Measurements from ENCODE around the gene PGGT1B.
"Not testable (repeated sequence)": the region's sequence is repeated elsewhere in the genome, so short reads cannot be mapped to it uniquely, and the experiment has no call there.

Gene PGGT1B

DNA sequence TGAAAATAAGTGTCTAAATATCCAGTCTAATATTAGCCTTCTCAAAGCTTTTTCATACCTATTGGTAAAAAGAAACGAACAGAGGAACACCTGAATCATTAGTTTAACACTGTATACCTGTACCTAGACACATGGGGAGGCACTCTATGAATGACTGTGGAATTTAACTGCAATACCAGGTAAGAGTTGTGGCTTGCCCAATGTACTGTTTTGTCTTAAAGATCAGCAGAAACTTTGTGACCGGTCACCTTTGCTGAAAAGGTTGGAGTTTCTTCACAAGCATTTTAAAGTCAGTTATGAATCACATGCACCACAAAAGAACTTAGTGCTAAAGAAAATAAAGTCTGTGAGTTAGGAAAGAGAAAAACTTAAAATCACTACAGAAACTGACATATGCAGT lies 2.4 kb downstream of the PGGT1B start:
- no peak for DNase-seq (ENCODE audit: low spot score)

DNA sequence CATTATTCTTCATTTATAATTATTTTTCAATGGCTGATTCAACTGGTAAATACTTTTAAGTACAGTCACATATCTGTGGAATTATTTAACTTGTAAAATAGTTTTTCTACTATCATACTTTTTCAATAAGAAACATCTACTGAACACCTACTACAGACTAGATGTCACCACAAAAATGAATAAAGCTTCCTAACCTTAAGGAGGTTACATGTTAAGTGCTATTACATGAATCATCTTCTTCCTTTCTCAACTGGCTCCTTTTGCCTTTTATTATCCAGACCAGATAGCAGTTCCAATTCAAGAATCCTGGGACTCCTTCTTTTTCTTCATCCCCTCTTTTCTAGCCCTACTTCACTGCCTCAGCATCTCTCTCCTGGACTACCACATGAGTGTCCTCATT lies 4.7 kb downstream of the PGGT1B start:
- no peak for DNase-seq (ENCODE audit: low spot score)

DNA sequence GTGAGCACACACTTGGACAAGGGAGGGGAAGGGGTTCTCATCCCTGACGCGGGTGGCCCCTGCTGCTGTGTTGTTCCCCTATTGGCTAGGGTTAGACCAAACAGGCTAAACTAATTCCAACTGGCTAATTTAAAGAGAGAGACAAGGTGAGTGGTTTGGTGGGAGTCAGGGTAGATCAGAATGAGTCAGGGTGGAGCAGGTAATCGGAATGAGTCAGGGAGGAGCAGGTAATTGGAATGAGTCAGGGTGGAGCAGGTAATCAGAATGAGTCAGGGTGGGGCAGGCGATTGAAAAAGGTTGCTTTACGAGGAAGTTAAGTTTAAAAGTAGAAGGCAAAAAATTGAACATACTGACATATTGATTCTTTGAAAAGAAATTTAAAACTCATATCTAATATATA lies 13.3 kb downstream of the PGGT1B start:
- not testable (repeated sequence) for DNase-seq (ENCODE audit: low spot score)

DNA sequence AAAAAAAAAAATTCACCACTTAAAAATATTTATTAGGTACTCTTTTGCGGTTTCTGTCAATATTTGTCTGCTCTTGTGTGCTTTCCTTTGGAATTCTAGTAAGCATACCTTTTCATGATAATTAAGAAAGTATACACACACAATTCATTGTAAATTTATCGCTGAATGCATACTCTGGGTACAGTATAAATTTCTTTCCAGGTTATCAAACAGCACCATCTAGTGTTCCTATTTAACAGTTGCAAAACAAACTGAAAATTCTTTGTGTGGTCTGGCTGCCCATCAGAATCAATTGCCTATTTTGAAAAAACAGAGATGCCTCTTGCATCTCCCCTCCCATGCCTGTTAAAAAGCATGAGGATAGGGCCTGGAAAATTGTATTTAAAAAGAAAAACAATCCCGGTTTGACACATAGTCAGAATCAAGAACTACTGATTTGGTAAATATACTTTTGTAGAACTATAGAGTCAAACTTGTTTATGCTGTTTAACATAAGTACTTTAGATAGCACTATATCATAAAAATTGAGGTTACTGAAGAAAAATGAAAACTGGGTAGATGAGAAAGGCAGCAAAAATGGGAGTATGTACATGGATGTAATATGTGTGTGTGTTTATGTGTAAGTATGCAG lies 16.2 kb downstream of the PGGT1B start:
- DNase-seq (ENCODE audit: low spot score), result peak; percentile 38

DNA sequence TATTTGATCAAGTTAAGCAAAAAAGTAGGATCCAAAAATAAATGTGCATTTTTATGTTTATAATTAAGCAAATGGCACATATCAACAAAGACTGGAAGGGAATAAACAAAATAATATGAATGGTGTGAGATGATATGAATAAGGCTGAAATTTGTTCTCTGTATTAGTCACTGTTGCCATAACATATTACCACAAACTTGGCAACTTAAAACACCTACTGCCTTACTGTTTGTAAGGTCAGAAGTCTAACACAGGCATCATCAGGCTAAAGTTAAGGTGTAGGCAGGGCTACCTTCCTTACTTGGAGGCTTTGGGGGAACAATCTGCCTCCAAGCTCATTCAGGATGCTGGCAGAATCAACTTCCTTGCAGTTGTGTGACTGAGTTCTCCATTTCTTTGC lies 19.3 kb downstream of the PGGT1B start:
- no peak for DNase-seq (ENCODE audit: low spot score)

DNA sequence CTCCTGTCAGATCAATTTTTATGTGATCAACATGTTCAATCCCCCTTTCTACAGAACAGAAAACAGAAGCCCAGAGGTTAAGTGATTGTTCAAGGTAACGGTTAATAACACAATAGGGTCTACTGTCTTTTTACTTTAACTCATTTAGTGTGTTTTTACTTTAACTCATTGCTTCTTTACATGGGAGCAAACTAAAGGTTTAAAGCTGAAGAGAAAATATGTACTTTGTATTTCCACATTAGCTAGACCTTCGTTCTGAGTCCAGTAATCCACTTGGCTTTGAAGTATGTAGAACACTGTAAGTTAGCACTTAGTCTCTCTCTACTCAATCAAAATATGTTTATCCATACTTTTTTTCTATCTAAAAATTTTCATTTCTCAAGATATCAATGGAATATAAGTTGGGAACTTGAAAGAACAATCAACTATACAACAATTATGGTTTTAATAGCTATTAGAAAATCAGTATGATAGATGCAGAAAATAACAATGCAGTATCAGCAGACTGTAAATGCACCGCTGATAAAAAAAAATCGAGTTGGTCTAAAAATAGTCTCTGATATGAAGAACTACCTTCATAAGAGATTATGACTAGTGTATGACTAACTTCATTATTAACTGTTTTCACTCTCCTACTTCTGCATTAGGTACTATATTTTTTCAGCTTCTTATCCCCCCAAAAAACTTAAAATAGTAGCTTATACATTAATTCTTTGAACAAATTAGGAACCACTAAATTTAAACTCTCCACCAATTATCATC lies 20.6 kb downstream of the PGGT1B start:
- DNase-seq (ENCODE audit: low spot score), result no peak

DNA sequence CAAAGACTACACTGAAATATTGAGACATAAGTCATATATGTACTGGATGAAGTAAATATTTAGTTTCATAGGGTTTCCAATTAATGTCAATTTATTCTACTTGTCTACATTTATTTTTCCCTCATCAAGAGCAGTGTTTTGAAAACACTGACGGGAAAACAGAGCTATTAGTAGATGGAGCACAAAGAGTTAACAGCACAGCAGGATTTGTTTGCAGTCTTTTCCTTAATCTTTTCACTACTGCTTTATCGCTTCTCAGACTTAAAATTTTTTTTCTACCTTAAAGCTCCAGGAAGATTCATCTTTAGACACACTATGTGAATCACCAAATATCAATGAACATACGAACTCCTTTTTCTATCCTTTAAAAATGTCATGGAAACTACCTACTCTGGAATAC lies 25.6 kb downstream of the PGGT1B start:
- DNase-seq (ENCODE audit: low spot score), result no peak

DNA sequence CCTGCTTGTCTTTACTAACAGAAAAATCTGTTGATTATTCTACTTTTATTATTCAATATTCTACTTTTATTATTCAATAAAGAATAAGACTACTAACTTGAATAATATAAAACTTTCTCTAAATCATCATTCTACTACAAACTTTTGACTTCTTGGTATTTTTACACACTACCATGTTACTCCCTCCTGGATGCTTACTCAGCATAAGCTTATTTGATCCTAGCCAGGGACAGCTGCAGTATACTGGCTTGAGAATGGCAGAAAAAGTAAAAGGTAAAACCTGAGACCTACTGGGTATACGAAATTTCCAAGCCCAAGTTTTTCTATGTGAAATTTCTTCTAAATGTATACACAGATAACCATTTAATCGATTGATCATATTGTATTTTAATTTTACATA lies 26.1 kb downstream of the PGGT1B start:
- DNase-seq (ENCODE audit: low spot score), result no peak

DNA sequence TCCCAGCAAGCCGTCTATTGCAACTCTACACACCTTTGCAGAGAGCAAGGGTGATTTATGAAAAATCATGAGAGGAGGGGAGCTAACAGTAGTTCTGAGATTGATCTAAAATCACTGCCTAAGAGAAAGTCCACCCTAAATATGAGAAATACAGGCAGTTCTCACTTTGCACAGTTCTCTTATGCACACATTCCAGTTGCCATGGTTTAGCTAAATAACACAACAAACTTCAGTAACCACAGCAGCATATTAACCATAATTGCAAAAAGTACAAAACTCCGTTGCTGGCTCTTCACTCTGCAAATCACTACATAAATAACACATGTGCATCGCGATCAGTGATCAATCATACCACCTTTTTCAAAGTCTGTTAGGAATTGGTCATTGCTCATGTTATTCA lies 31.1 kb downstream of the PGGT1B start:
- no peak for DNase-seq (ENCODE audit: low spot score)

DNA sequence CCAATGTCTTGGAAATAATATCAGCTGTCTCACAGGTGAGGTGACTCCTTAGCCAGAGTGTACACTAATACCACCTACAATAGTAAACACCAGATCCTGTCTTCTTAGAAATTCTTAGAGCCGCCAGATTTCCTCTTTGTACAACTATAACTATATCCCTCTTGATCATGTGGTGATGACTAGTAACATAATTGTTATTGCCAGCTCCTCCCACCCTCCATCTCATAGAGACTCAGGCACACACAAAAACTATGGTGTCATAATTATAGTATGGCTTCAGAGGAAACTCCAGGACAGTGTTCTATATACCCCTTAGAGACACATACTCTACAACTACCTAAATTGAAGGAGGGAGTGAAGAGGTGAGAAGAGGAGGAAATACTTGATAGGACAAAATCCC lies 33.1 kb downstream of the PGGT1B start:
- DNase-seq (ENCODE audit: low spot score), result no peak

DNA sequence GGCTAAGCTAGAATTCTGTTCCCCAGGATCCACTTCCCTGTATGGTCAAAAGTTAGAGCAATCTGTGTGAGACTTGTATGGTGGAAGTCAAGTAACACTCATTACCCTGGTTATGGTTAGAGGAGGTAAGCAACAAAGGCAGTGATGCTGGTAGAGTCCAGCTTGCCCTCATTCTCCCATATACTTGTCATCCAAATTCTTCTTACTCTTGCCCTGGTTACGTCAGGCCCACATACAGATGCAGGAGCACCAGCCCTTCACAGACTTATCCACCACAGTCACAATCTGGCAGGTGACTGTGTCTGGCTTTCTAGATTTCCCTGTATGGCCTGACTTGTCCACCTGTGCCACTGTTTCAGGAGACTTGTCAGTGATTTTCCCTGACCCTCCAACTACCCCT lies 35.4 kb downstream of the PGGT1B start:
- no peak for DNase-seq (ENCODE audit: low spot score)

DNA sequence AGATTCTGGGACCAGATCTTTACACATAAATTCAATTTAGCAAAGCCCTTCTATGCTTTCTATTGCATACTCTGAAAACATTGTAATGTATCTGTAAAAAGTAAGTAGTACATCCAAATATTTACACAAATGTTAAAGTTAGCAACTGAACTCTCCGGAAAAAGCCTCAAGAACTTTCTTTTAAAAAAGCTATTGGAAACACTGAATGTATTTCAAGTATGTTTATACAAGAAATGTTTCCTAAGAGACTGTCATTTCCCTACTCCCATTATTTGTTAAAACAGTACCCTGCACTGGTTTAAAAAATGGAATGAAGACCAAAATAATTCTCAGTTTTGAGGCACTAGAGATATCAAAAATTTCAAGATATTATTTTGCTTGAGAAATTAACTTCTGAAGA lies 48.1 kb downstream of the PGGT1B start:
- DNase-seq (ENCODE audit: low spot score), result no peak

DNA sequence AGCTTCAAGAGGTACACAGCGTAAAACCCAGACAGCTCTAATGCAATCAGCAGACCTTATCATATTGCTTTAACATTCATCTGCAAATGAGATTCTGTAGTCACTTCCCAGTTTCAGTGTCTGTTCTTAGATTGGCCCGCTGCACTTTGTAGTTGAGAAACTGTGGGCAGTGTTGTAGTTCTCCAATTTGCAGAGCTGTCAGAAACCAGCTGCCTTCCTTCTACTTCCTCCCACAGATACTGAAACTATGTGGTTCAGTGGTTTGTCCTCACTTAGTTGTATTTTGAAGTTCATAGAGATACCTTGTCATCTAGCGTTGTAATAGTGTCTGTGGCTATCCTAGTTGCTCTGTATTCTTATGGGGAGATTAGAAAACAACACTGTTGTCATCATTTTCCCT lies 53.4 kb downstream of the PGGT1B start:
- DNase-seq (ENCODE audit: low spot score), result peak; percentile 56

DNA sequence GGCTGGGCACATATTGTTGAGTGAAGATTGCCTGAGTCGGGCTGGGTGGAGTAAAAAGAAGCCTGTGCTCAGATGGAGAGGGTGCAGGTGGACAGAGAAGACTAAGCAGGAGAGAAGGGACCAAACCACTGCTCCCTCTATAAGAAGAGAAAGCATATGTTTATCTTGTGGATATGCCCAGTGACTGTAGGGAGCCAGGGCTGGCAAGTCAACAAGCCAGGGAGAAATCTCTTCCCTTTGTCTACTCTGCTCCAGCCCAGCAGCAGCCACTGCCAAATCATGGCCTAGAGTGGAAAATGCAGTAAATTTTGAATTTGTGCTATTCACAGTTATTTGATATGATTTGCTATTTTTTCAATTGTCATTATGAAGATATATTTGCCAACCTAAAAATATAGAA lies 59.7 kb downstream of the PGGT1B start:
- no peak for DNase-seq (ENCODE audit: low spot score)

DNA sequence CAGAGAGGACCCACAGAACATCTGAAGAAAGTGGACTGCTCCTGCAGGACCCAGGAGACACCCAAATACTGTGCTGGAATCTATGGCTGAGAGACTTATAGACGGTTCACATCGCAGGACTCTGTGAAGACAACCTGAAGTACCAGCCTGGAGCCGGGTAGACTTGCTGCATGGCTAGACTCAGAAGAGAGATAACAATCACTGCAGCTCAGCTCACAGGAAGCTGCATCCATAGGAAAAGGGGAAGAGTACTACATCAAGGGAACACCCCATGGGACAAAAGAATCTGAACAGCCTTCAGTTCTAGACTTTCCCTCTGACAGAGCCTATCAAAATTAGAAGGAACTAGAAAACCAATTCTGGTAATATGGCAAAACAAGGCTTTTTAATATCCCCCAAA lies 66.5 kb downstream of the PGGT1B start:
- no peak for DNase-seq (ENCODE audit: low spot score)

DNA sequence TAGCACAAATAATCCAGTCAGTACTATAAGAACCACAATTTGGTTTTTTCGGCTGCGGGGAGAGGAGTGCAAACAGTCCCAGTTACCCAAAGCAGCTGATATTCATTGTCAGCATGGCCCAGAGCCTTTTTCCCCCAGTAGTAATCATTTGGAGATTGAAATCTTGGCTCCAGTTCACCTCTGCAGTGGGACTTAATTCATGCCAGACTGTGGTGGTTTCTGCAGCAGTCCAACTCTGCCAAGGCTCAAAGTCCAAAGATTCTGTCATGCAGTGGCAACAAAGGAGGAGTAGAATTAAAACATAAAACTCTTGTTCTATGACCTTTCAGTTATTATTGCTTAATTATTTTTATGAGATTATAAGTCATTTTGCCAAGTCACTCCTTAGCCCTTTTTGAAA lies 68.0 kb downstream of the PGGT1B start:
- no peak for DNase-seq (ENCODE audit: low spot score)

DNA sequence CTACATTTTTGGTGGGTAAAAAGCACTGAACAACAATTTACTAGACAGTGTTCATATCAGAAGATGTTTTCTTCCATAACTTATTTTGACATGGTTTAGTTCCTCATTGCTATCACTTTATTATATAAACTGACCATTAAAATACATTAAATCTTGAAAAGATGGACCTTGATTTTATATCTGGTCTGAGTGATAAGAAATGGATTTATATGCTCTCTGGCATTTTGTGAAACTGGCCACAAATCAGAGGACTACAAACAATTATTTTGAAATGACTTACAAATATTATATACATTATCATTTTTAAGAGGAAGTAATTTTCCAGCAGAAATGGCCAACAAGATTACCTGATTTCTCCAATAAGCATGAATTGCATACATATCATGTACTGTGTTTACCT lies 69.4 kb downstream of the PGGT1B start:
- DNase-seq (ENCODE audit: low spot score), result no peak

DNA sequence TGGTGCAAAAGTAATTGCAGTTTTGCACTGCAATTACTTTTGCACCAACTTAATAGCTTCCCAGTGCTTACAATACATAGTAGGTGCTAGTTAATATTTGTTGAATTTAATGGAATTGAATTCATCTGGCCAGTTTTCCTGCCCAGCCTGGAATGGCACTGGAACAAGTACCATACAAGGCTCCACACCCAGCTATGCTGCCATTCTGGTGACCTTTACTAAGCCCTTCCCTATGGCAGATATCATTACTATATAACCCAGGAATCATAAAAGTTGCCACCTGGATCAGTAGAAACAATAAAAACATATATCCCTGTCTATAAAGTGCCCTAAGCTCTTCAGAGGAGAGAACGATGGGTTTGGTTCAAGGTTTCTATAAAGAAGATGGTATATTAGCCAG lies 70.6 kb downstream of the PGGT1B start:
- no peak for DNase-seq (ENCODE audit: low spot score)

DNA sequence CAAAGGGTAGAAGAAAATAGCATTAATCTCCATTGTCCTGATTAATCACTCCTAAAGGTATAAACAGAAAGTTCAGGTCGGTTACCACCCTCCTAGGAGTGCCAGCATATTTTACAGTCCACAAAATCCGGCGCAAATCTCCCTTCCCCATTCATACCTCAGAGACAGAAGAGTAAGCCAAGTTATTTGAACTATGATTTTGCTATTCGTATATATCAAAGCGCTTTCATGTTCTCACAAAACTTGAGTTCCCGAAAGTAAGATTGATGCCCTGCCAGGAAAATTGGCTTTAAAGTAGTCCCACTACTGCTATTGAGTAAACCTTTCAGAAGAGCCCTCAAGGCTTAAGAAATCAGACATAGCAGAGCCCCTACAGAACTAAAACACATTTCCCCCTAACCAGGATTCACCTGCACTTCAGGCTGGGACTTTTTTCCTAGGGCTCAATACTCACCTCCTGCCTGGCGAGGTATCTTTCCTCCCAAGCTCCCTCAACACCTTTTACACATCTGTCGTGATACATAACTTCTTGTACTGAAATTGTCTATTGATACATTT lies 71.1 kb downstream of the PGGT1B start:
- DNase-seq (ENCODE audit: low spot score), result no peak

DNA sequence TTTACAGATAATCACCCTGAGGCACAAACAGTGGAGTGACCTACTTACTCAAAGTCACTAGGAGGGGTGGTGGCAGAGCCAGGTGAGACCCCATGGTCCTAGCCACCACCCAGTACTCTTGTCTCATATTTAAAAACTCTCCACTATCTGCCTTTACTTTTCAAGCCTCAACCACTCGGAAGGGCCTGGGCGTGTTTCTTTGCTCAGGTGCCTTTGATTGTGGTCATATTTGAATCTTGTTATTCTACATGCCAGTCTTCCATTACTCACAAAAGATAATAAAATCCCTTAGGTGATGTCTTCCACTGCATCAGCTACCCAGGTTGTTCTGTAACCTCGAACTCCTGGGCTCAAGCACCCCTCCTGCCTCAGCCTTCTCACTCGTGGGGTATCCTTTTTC lies 72.3 kb downstream of the PGGT1B start:
- no peak for DNase-seq (ENCODE audit: low spot score)

DNA sequence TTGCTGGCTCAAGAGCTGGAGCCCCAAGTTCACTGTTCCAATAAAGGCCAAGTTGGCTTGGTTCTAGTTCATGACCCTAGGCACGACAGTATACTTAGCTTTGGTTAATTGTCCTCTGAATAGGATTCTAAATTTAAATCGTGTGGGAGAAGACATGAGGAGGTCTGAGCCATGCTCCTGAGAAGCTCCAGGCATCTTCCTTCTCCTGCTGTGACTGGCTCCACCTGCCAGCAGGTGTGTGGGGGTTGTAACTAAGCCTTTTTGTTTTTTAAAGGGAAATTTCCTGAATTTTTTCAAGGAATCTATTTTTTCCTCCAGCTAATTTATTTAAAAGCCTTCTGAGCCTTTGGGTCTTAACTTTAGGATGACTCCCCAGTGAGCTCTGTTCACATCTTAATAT lies 72.8 kb downstream of the PGGT1B start:
- no peak for DNase-seq (ENCODE audit: low spot score)

DNA sequence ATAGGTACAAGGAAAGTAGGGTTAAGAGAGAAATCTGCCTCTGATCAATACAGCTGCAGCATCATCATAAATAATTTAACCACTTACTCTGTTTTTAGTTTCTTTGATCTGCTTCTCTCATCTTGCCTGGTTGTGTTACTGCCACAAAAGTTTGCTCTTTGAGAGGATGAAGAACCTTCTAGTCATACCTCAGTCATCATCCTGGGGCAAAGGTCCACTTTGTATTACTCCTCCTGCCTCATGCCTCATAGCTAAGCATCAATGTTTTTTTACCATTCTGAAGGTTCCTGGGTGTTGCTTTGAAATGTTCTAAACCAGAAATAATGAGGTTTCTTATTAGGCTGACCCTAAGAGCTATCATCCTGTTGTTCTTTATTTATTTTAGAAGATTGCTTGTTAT lies 75.9 kb downstream of the PGGT1B start:
- no peak for DNase-seq (ENCODE audit: low spot score)

DNA sequence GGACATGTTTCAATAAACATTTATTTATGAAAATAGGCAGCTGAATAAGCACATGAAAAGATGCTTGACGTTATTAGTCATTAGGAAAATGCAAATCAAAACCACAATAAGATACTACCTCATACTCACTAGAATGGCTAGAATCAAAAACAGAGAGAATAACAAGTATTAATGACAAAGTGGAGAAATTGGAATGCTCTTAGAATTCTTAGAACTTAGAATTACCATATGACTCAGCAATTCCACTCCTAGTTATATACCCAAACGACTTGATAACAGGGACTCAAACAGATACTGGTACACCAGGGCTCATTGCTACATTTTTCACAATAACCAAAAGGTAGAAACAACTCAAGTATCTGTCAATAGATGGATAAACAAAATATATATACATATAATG lies 77.9 kb downstream of the PGGT1B start:
- no peak for DNase-seq (ENCODE audit: low spot score)

DNA sequence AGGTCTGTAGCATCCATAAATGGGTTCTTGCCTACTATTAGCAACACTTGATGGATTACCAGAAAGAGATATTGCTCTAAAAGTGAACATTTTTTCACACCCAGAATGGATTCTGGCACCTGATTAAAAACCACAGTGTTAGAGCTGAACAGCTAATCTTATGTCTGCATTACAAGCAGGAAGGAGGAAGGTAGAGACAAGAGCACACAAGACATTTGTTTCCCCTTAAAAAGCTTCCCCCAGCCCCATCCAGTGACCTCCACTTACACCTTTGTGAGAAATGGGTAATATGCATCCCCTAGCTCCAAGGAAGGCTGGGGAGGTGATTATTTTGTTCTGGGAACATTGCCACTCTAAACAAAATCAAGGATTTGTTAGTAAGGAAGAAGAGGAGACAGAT lies 80.9 kb downstream of the PGGT1B start:
- DNase-seq (ENCODE audit: low spot score), result no peak
